ENCODE data around the gene EHMT1. TPM values are rescaled to one million over a fixed set of nuclear protein-coding genes. Genes with fewer than 3 reads are reported as not detected.

The EHMT1 gene
- total RNA-seq, 1 donor from 2014 or later = 82.7 TPM

- no peak for ATAC-seq
- no peak overlapping the region for H3K27ac ChIP-seq
- no peaks in the 10 kb centered on the region for H3K9me3 ChIP-seq
- H3K27me3 ChIP-seq = no peaks in the 10 kb centered on the region
- H3K36me3 ChIP-seq = peaks cover 55% of the 10 kb centered on the region
- H3K4me3 ChIP-seq = no peak overlapping the region
- TF ChIP-seq CTCF (IDR thresholded peaks at IDR 0.05) = no peak
- no peak for DNase-seq
- no peaks in the 10 kb centered on the region for H3K4me1 ChIP-seq
- intact Hi-C loops (cut with DNase I) = no loop called here
Measured at GRCh38 chr9:137827908-137828526, 209.2 kb downstream of the EHMT1 start.

GRCh38 chr9:137828527-137829259 is 209.9 kb downstream of the EHMT1 start:
- DNase-seq = no peak
- no peak for TF ChIP-seq CTCF (IDR thresholded peaks at IDR 0.05)
- Histone ChIP-seq H3K4me3 (no peak overlapping the region), H3K9me3 (no peaks in the 10 kb centered on the region), H3K27me3 (no peaks in the 10 kb centered on the region), H3K27ac (no peak overlapping the region), H3K4me1 (no peaks in the 10 kb centered on the region), H3K36me3 (peaks cover 60% of the 10 kb centered on the region)
- intact Hi-C loops (cut with DNase I) = no loop called here
- no peak for ATAC-seq

GRCh38 chr9:137829260-137829996 is 210.6 kb downstream of the EHMT1 start:
- DNase-seq (no peak), ATAC-seq (no peak)
- no peak overlapping the region for H3K27ac ChIP-seq
- no peaks in the 10 kb centered on the region for H3K9me3 ChIP-seq
- TF ChIP-seq CTCF (IDR thresholded peaks at IDR 0.05) = no peak
- H3K36me3 ChIP-seq = peaks cover 61% of the 10 kb centered on the region
- intact Hi-C loops (cut with DNase I) = no loop called here
- no peak overlapping the region for H3K4me3 ChIP-seq
- H3K4me1 ChIP-seq = no peaks in the 10 kb centered on the region
- no peaks in the 10 kb centered on the region for H3K27me3 ChIP-seq

GRCh38 chr9:137832191-137832700 is 213.4 kb downstream of the EHMT1 start:
- ATAC-seq (no peak), DNase-seq (no peak)
- peaks cover 67% of the 10 kb centered on the region for H3K36me3 ChIP-seq
- H3K27me3 ChIP-seq = no peaks in the 10 kb centered on the region
- H3K9me3 ChIP-seq = no peaks in the 10 kb centered on the region
- no peak for TF ChIP-seq CTCF (IDR thresholded peaks at IDR 0.05)
- intact Hi-C loops (cut with DNase I) = no loop called here
- no peak overlapping the region for H3K4me3 ChIP-seq
- no peaks in the 10 kb centered on the region for H3K4me1 ChIP-seq
- H3K27ac ChIP-seq = no peak overlapping the region

- Histone ChIP-seq H3K27me3 (no peaks in the 10 kb centered on the region), H3K9me3 (no peaks in the 10 kb centered on the region), H3K27ac (no peak overlapping the region), H3K36me3 (peaks cover 59% of the 10 kb centered on the region), H3K4me3 (no peak overlapping the region), H3K4me1 (no peaks in the 10 kb centered on the region)
- no peak for TF ChIP-seq CTCF (IDR thresholded peaks at IDR 0.05)
- DNase-seq = no peak
- no peak for ATAC-seq
- intact Hi-C loops (cut with DNase I) = no loop called here
Measured at GRCh38 chr9:137832830-137833590, 214.2 kb downstream of the EHMT1 start.

Measured in upper lobe of right lung (tissue), 1 donor.